SU-DHL-6 (cell line): ENCODE measurements around the gene SH2B2.

Experiments used
- CTCF ChIP-seq: fragments of 200-600 bp; sonication (generic); IDR thresholded peaks from one replicate; pipeline ENCODE4 v1.5.1; 2017; ENCODE audit warnings: antibody characterized with exemption, mild to moderate bottlenecking, low read length, moderate library complexity; ENCODE audit not compliant: insufficient read depth, poor library complexity, severe bottlenecking
- EZH2phosphoT487 ChIP-seq: fragments of 200-600 bp; sonication (generic), shearing (Covaris generic); conservative IDR thresholded peaks from 2 replicates; pipeline ENCODE4 v1.6.1; 2018; ENCODE audit warnings: mild to moderate bottlenecking, antibody characterized with exemption, low read length, moderate library complexity, mixed read lengths

GRCh38 chr7:102279537-102280400 is 6.9 kb upstream of the SH2B2 start:
- TF ChIP-seq CTCF = peak; percentile 98
- TF ChIP-seq EZH2phosphoT487 = no peak
